GM12865 (cell line): ENCODE measurements around the gene TMEM132C.
"Not testable (repeated sequence)": the region's sequence is repeated elsewhere in the genome, so short reads cannot be mapped to it uniquely, and the experiment has no call there.

Experiments used
- DNase-seq: peaks from one replicate; pipeline ENCODE4 v3.0.0; 2010; ENCODE audit warnings: low read depth
- H3K4me3 ChIP-seq: 2 replicates; pipeline ENCODE4 v1.5.1; 2011; ENCODE audit warnings: mild to moderate bottlenecking, low read depth, low read length, control low read depth
- CTCF ChIP-seq: IDR thresholded peaks from 2 replicates; pipeline ENCODE4 v1.5.1; 2011; ENCODE audit warnings: low read length, control low read depth, low read depth, inconsistent platforms; ENCODE audit not compliant: insufficient read depth; ENCODE audit errors: missing control alignments

Gene TMEM132C

DNA sequence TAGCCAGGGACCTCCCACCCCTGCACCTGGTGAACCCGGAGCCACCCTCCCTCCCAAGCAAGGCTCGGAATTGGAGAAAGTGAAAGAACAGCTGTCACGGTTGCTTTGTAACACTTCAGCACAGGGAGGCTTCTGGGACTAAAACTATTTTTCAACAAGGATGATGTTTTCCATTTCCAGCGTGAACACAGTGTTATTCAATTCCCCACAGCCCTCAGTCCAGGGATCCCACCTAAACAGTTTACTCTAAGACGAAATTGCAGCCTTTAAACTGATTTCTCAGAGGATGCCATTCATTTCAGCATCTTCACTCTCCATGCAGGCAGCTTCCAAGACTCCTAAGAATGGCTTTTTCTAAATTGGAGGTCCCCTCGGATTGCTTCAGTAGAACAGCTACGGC, 327.6 kb downstream of the TMEM132C start:
- no peak overlapping the region for H3K4me3 ChIP-seq
- TF ChIP-seq CTCF = no peak
- no peak for DNase-seq

GRCh38 chr12:128595609-128596008, 328.6 kb downstream of the TMEM132C start:
- no peak for DNase-seq
- no peak overlapping the region for H3K4me3 ChIP-seq
- TF ChIP-seq CTCF = no peak

GRCh38 chr12:128600886-128601285, 333.9 kb downstream of the TMEM132C start:
- no peak overlapping the region for H3K4me3 ChIP-seq
- TF ChIP-seq CTCF = no peak
- DNase-seq = no peak

GRCh38 chr12:128603573-128604115, 336.7 kb downstream of the TMEM132C start:
- TF ChIP-seq CTCF = no peak
- DNase-seq = no peak
- H3K4me3 ChIP-seq = no peak overlapping the region

- not testable (repeated sequence) for DNase-seq
These were observed 337.2 kb downstream of the TMEM132C start for GRCh38 chr12:128604219-128604618.

GRCh38 chr12:128606051-128606450, 339.1 kb downstream of the TMEM132C start:
- no peak overlapping the region for H3K4me3 ChIP-seq
- TF ChIP-seq CTCF = no peak
- DNase-seq = peak; percentile 19

More at GRCh38 chr12:128604219-128604618, 337.2 kb downstream of the TMEM132C start:
- not testable (repeated sequence) for H3K4me3 ChIP-seq

GRCh38 chr12:128606538-128606937, 339.6 kb downstream of the TMEM132C start:
- TF ChIP-seq CTCF = no peak
- no peak for DNase-seq
- H3K4me3 ChIP-seq = no peak overlapping the region

DNA sequence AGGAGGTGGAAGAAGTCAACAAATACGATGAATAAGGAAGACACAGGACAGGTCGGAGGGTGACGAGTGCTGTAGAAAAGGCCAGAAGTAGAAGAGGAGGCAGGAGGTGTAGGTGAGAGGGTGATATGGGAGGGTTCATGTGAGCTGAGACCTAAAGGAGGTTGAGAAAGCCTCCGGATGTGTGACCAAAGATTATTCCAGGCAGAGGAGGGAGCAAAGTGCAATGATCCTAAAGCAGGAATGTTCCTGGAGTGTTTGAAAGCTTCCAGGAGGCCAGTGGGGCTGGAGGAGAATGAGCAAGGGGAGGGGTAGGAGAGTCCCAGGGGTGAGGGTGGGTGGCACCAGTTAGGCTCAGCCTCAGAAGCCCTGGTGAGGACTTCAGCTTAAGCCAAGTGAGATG, 340.0 kb downstream of the TMEM132C start:
- no peak for TF ChIP-seq CTCF
- no peak for DNase-seq
- H3K4me3 ChIP-seq = no peak overlapping the region
